Sciatic nerve (tissue), 2 donors: ENCODE data around the gene SRRM2. TPM values are rescaled to one million over a fixed set of nuclear protein-coding genes. Genes with fewer than 3 reads are reported as not detected.

Experiments used
- ATAC-seq: fragments of 200-7000 bp; cut with Tn5 transposase; one replicate; pipeline ENCODE4 v1.9.1; 2020; ENCODE audit warnings: mild to moderate bottlenecking, moderate library complexity
- DNase-seq: peaks from one replicate; pipeline ENCODE4 v3.0.0-alpha.2; 2020; ENCODE audit warnings: low spot score
- intact Hi-C: fragments of 100-400 bp; cut with DNase I; formaldehyde crosslinking; loops from one replicate; pipeline ENCODE4 v1.14.2; 2022
- total RNA-seq: library from RNA; stranded (reverse); fragmentation: NEBNext Ultra II Directional; extraction: Animal tissue kit (Norgen Biotek cat#: 25700); gene quantifications from one replicate; pipeline ENCODE4 v1.2.1, GENCODE V29; 2021
- donor health status: DM: no; HTN: no; CAD: no.
- donor health status: DM: no; HTN: no; CAD: no.

Gene SRRM2
- total RNA-seq, 1 donor from 2014 or later, result 931 TPM

DNA sequence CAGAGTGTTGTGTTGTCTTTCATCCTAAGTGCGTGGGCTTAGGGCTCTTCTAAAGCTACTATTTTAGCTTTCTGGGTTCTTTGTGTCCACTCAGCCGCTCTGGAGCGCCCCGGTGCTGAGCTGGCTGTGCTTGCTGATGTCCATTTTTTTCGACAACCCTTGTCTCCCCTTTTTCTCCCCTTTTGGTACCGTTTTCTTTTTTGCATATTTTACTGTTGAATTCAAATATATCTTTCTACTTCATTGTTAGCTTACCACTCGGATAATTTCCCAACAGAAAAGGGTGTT, 1.2 kb downstream of the SRRM2 start:
- no peak for ATAC-seq
- DNase-seq, result no peak
- intact Hi-C loops, result no loop called here

DNA sequence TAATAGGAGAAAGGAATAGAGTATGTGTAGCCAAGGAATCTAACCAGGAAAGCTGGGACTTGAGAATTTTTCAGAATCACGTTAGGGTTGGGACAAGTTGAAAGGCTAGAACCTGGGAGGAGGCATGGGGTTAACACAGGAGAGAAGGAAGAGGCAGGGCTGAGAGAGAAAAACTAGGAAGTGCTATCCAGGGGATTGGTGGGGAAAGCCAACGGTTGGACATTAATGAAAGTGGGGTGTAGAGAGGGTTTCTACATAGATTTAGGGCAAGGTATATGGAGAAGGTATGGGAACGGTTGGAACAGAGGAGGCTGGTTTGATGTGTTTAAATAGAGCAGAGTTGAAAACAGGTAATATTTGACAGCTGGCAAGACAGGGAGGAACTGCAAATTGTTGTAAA, 2.7 kb downstream of the SRRM2 start:
- no peak for ATAC-seq
- intact Hi-C loops, result no loop called here
- no peak for DNase-seq

DNA sequence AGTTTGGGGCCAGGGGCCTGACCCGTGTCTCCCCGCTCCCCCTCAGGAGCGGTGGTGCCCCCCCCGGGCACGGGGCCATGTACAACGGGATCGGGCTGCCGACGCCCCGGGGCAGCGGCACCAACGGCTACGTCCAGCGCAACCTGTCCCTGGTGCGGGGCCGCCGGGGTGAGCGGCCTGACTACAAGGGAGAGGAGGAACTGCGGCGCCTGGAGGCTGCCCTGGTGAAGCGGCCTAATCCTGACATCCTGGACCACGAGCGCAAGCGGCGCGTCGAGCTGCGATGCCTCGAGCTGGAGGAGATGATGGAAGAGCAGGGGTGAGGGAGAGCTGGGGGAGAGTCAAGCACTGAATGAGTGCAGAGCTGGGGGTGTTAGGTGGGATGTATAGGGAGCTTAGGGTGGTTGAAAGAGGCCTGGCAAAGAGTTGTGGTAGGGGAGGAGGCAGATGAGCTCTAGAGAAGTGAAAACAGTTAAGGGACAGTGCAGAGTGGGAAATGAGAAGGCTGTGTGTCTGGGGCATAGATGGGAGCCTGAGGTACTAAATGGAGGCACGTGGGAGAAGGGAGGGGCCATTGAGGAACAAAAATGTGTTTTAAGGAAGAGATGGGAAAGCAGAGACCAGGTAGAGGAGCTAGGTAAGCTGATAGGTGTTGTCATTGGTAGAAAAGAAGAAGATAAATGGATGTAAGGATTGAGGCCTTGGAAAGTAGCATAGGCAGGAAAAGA, 4.0 kb downstream of the SRRM2 start:
- DNase-seq (no peak), ATAC-seq (no peak)
- intact Hi-C loops, result no loop called here

DNA sequence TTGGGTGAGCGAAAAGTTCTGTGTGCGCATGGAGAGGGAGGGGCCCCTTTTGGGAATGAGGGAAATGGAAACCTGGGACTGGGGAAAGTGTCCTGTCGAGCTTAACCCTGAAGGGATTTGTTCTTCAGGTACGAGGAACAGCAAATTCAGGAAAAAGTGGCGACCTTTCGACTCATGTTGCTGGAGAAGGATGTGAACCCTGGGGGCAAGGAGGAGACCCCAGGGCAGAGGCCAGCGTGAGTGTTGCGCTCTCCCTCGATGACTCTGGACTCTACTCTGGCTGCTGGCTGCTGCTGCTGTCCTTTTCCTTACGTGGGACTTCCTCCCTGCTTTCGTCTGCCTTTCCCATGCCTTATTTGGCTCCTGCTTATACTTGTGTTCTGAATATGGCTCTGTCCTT, 4.9 kb downstream of the SRRM2 start:
- ATAC-seq (no peak), DNase-seq (no peak)
- intact Hi-C loops, result no loop called here

DNA sequence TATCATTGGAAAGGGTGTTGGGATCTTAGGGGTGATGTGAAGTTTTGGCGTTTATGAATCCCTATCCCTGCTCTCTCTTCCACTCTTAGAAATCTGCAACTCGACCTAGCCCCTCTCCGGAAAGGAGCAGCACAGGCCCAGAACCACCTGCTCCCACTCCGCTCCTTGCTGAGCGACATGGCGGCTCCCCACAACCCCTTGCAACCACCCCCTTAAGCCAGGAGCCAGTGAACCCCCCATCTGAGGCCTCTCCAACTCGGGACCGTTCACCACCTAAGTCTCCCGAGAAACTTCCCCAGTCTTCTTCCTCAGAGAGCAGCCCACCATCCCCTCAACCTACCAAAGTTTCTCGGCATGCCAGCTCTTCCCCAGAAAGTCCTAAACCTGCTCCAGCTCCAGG, 9.0 kb downstream of the SRRM2 start:
- ATAC-seq, result no peak

DNA sequence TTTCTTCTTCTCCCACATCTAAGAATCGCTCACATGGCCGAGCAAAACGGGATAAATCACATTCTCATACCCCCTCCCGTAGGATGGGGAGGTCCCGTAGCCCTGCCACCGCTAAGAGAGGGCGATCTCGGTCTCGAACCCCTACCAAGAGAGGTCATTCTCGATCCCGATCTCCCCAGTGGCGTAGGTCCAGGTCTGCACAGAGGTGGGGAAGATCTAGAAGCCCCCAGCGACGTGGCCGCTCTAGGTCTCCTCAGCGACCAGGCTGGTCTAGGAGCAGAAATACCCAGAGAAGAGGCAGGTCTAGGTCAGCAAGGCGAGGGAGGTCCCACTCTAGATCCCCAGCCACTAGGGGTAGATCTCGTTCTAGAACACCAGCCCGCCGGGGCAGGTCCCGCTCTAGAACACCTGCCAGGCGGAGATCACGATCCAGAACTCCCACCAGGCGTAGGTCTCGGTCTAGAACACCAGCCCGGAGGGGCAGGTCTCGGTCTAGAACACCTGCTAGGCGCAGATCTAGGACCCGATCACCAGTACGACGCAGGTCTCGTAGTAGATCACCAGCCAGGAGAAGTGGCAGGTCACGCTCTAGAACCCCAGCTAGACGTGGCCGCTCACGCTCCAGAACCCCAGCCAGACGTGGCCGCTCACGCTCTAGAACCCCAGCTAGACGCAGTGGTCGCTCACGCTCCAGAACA, 9.6 kb downstream of the SRRM2 start:
- DNase-seq (no peak), ATAC-seq (peak; percentile 8)
- intact Hi-C loops, result no loop called here

More for the DNA sequence above, 9.0 kb downstream of the SRRM2 start:
- intact Hi-C loops, result no loop called here
- DNase-seq, result no peak

DNA sequence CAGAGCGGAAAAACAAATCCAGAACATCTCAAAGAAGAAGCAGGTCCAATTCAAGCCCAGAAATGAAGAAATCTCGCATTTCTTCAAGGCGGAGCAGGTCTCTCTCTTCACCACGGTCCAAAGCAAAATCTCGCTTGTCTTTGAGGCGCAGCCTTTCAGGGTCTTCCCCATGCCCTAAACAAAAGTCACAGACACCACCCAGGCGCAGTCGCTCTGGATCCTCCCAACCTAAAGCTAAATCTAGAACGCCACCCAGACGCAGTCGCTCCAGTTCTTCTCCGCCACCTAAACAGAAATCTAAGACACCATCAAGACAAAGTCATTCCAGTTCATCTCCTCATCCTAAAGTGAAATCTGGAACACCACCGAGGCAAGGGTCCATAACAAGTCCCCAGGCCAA, 10.3 kb downstream of the SRRM2 start:
- DNase-seq, result no peak

DNA sequence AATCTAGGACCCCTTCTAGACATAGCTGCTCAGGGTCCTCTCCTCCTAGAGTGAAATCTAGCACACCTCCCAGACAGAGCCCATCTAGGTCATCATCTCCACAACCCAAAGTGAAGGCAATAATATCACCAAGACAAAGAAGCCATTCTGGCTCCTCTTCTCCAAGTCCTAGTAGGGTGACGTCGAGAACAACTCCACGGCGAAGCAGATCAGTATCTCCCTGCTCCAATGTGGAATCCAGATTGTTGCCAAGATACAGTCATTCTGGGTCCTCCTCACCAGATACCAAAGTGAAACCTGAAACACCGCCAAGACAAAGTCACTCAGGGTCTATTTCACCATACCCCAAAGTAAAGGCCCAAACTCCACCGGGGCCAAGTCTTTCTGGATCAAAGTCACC, 10.7 kb downstream of the SRRM2 start:
- intact Hi-C loops, result no loop called here
- ATAC-seq, result no peak
- DNase-seq, result no peak

More for the DNA sequence above, 10.3 kb downstream of the SRRM2 start:
- intact Hi-C loops, result no loop called here
- ATAC-seq, result no peak

DNA sequence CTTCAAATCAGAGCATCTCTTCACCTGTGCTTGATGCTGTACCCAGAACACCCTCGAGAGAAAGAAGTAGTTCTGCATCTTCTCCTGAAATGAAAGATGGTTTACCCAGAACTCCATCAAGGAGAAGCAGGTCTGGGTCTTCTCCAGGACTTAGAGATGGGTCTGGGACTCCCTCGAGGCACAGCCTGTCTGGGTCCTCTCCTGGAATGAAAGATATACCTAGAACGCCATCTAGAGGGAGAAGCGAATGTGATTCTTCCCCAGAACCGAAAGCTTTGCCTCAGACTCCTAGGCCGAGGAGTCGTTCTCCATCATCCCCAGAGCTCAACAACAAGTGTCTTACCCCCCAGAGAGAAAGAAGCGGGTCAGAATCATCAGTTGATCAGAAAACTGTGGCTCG, 12.3 kb downstream of the SRRM2 start:
- intact Hi-C loops, result no loop called here
- ATAC-seq, result no peak
- DNase-seq, result no peak

DNA sequence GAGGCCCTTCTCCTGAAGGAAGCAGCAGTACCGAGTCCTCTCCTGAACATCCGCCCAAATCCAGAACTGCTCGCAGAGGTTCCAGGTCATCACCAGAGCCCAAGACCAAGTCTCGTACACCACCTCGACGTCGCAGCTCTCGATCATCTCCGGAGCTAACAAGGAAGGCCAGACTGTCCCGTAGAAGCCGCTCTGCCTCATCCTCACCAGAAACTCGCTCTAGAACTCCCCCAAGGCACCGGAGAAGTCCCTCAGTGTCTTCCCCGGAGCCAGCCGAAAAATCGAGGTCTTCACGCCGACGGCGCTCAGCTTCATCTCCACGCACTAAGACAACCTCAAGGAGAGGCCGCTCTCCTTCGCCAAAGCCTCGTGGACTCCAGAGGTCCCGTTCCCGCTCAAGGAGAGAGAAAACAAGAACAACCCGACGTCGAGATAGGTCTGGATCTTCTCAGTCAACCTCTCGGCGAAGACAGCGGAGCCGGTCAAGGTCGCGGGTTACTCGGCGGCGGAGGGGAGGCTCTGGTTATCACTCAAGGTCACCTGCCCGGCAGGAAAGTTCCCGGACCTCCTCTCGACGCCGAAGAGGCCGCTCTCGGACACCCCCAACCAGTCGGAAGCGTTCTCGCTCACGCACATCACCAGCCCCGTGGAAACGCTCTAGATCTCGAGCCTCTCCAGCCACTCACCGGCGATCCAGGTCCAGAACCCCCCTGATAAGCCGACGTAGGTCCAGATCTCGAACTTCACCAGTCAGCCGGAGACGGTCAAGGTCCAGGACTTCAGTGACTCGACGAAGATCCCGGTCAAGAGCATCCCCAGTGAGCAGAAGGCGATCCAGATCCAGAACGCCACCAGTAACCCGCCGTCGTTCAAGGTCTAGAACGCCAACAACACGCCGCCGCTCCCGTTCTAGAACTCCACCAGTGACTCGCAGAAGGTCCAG, 13.3 kb downstream of the SRRM2 start:
- DNase-seq (no peak), ATAC-seq (no peak)
- intact Hi-C loops, result no loop called here

DNA sequence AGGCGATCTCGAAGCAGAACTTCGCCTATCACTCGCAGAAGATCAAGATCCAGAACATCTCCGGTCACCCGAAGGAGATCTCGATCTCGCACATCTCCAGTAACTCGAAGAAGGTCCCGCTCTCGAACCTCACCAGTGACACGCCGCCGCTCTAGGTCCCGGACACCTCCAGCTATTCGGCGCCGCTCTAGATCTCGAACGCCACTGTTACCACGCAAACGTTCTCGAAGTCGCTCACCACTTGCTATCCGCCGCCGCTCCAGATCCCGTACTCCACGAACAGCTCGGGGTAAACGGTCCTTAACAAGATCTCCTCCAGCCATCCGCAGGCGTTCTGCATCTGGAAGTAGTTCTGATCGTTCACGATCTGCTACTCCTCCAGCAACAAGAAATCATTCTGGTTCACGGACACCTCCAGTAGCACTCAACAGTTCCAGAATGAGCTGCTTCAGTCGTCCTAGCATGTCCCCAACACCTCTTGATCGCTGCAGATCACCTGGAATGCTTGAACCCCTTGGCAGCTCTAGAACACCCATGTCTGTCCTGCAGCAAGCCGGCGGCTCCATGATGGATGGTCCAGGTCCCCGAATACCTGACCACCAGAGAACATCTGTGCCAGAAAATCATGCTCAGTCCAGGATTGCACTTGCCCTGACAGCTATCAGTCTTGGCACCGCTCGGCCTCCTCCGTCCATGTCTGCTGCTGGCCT, 14.1 kb downstream of the SRRM2 start:
- ATAC-seq (no peak), DNase-seq (no peak)
- intact Hi-C loops, result no loop called here

DNA sequence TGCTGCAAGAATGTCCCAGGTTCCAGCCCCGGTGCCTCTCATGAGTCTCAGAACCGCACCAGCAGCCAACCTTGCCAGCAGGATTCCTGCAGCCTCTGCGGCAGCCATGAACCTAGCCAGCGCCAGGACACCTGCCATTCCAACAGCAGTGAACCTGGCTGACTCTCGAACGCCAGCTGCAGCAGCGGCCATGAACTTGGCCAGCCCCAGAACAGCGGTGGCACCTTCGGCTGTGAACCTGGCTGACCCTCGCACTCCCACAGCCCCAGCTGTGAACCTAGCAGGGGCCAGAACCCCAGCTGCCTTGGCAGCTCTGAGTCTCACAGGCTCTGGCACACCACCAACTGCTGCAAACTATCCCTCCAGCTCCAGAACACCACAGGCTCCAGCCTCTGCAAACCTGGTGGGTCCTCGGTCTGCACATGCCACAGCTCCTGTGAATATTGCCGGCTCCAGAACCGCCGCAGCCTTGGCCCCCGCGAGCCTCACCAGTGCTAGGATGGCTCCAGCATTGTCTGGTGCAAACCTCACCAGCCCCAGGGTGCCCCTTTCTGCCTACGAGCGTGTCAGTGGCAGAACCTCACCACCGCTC, 14.8 kb downstream of the SRRM2 start:
- ATAC-seq (no peak), DNase-seq (no peak)
- intact Hi-C loops, result no loop called here

DNA sequence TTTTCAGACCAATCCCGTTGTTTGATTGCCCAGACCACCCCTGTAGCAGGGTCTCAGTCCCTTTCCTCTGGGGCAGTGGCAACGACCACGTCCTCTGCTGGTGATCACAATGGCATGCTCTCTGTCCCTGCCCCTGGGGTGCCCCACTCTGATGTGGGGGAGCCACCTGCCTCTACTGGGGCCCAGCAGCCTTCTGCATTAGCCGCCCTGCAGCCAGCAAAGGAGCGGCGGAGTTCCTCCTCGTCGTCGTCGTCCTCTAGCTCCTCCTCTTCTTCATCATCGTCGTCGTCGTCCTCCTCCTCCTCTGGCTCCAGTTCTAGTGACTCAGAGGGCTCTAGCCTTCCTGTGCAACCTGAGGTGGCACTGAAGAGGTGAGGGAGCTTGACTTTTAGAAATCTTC, 15.5 kb downstream of the SRRM2 start:
- DNase-seq (no peak), ATAC-seq (peak; percentile 2)
- intact Hi-C loops, result no loop called here

DNA sequence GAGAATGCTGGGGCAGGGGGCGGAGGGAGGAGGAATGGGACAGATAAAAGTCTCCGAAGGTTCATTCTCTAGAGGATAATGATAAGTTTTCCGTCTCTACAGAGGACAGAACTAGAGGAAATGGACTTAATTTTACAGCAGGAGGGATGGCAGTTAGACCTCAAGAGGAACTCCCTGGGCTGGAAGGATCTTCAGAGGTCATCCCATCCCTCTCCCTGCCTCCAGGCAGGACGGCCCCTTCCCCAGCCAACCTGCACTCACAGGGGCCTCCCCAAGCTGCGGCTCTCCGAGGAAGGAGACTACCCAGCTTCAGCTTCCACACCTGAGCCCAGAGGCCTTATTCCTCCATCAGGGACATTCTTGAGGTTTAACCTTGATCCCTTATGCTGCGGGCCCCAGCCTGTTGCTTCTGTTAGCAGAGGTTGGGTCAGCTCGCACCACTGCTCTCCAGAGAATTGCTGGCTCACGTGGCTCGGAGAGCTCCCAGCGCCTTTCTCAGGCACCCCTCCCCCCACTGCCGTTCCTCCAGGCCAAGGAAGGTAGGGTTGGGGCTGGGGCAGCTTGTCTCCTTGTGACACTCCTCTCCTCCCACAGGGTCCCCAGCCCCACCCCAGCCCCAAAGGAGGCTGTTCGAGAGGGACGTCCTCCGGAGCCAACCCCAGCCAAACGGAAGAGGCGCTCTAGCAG, 16.1 kb downstream of the SRRM2 start:
- intact Hi-C loops, result no loop called here
- DNase-seq, result peak; percentile 76
- ATAC-seq, result peak; percentile 79

DNA sequence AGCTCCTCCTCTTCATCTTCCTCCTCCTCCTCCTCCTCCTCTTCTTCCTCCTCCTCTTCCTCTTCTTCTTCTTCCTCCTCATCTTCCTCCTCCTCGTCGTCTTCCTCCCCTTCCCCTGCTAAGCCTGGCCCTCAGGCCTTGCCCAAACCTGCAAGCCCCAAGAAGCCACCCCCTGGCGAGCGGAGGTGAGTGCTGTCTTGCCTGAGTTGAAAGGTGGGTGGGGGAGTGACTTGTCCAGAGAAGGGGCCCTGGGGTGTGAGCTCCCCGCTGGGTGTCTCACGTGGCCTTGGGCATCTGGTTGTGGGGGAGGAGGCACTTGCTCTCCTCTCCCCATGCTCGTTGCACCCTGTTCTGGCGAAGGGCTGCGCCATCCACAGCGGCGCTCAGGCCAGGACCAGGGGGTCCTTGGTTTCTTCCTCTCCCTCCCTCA, 16.7 kb downstream of the SRRM2 start:
- peak; percentile 1 for ATAC-seq
- intact Hi-C loops, result no loop called here
- DNase-seq, result no peak

DNA sequence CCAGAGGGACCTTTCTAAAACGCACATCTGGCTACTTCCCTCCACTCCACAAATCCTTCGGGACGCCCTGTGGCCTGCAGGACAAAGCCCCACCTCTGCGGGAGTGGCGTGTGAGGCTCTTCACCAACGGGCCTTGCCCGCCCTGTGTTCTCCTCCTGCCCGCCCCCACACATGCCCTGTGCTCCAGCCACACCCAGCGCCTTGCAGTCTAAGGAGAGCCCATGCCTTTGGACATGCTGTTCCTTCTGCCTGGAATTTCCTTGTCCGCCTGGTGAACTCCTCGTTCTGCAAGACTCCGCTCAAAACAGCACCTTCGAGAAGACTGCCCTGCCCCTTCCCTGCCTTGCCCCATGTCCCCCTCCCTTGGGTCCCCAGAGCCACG, 17.2 kb downstream of the SRRM2 start:
- DNase-seq (peak; percentile 73), ATAC-seq (peak; percentile 88)
- intact Hi-C loops, result no loop called here

DNA sequence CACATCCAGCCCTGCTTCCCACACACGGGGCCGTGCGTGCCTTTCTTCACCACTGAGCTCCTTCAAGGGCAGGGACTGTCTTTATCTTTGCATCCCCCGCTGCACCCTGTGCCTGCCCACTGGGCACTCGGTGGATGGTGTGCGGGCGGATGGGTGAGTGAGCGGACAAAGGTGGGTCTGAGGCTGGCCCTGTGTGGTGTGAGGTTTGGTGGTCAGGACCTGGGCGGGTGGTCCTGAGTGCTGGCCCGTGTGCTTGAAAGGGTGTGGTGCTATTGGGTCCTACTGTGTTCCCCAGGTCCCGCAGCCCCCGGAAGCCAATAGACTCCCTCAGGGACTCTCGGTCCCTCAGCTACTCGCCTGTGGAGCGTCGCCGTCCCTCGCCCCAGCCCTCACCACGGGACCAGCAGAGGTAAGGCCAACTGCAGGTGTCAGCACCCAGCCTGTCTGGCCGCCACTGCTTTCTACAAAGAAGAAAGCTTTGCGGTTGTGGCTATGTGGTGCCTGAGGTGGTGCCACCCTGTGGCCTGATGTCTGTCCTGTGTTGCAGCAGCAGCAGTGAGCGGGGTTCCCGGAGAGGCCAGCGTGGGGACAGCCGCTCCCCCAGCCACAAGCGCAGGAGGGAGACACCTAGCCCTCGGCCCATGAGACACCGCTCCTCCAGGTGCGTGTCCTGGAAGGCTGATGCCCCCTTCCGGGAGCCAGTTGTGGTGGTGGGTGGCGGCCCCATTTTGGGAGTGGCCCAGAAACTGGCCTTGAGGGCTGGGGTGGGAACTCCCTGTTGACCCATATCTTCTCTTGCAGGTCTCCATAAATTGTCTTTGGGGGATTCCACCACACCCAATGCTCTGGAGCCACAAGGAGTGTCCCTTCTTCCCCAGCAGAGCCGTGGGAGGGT, 17.9 kb downstream of the SRRM2 start:
- ATAC-seq (no peak), DNase-seq (no peak)
- intact Hi-C loops, result no loop called here
